ENCODE results near the gene AVEN. TPM values are rescaled to one million over a fixed set of nuclear protein-coding genes. Genes with fewer than 3 reads are reported as not detected.

The AVEN gene
- total and polyA plus RNA-seq, 2 donors (not counting 1 experiment from before 2014, with no cell fraction given): 16.0 to 19.2 TPM

DNA sequence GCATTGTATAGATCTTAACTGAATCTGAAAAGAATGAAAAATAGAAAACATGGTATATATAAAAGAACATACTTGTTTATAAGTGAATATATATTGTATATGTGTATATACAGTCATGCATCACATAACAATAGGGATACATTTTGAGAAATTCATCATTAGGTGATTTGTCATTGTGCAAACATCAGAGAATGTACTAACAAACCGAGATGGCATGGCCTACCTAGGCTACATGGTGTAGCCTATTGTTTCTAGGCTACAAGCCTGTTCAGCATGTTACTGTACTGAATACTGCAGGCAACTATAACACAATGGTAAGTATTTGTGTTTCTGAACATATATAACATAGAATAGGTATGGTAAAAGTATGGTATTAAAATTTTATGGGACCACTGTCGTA is 135.3 kb downstream of the AVEN start:
- Histone ChIP-seq H3K4me2 (ENCODE audit: extremely low read depth, insufficient read depth, low read length) (no peak overlapping the region), H3K4me1 (ENCODE audit: control insufficient read depth, extremely low read depth, insufficient read depth, low read length) (no peaks in the 10 kb centered on the region), H3K27ac (ENCODE audit: insufficient read depth, low read length) (no peak overlapping the region), H2AFZ (ENCODE audit: low read length) (no peak overlapping the region), H4K20me1 (ENCODE audit: control insufficient read depth, extremely low read depth, insufficient read depth, low read length) (no peaks in the 10 kb centered on the region), H3K9ac (ENCODE audit: insufficient read depth, low read length) (no peak overlapping the region), H3K9me3 (ENCODE audit: control insufficient read depth, insufficient read depth, low read depth, low read length) (no peaks in the 10 kb centered on the region), H3K79me2 (ENCODE audit: control insufficient read depth, insufficient read depth, low read length) (no peaks in the 10 kb centered on the region), H3K27me3 (ENCODE audit: control insufficient read depth, insufficient read depth, low read length) (no peaks in the 10 kb centered on the region), H3K4me3 (replicated peaks in 1 of 4; ENCODE audit: control extremely low read depth in 1 of 4, insufficient read depth in 1 of 4, low read depth in 3 of 4, low read length in 4 of 4) (no peak overlapping the region), H3K36me3 (ENCODE audit: control insufficient read depth, insufficient read depth, low read length) (no peaks in the 10 kb centered on the region)
- DNase-seq (ENCODE audit: low read depth in 2 of 2): no peak
- TF ChIP-seq, protein P1, sequence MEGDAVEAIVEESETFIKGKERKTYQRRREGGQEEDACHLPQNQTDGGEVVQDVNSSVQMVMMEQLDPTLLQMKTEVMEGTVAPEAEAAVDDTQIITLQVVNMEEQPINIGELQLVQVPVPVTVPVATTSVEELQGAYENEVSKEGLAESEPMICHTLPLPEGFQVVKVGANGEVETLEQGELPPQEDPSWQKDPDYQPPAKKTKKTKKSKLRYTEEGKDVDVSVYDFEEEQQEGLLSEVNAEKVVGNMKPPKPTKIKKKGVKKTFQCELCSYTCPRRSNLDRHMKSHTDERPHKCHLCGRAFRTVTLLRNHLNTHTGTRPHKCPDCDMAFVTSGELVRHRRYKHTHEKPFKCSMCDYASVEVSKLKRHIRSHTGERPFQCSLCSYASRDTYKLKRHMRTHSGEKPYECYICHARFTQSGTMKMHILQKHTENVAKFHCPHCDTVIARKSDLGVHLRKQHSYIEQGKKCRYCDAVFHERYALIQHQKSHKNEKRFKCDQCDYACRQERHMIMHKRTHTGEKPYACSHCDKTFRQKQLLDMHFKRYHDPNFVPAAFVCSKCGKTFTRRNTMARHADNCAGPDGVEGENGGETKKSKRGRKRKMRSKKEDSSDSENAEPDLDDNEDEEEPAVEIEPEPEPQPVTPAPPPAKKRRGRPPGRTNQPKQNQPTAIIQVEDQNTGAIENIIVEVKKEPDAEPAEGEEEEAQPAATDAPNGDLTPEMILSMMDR (conservative IDR thresholded peaks at IDR 0.05 in 1 of 2, IDR thresholded peaks at IDR 0.05 in 1 of 2; ENCODE audit: low read depth in 1 of 2, low read length in 2 of 2): no peak
- no peak for TF ChIP-seq EZH2 (IDR thresholded peaks at IDR 0.05; ENCODE audit: low read length, missing control alignments)

DNA sequence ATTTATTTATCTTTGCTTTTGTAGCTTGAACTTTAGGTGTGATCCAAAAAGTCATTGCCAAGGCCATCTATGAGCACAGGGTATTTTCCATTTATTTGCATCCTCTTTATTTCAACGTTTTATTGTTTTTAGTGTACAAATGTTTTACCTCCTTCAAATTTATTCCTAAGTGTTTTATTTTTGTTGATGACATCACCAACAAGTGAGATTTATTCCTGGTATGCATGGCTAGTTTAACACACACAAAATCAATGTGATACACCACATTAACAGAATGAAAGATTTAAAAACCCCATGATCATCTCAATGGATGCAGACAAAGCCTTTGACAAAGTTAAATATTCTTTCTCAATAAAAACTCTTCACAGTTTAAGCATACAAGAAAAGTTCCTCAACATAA is 137.0 kb downstream of the AVEN start:
- TF ChIP-seq, protein P1 (conservative IDR thresholded peaks at IDR 0.05 in 1 of 2, IDR thresholded peaks at IDR 0.05 in 1 of 2; ENCODE audit: low read depth in 1 of 2, low read length in 2 of 2): no peak
- TF ChIP-seq EZH2 (IDR thresholded peaks at IDR 0.05; ENCODE audit: low read length, missing control alignments): no peak
- no peaks in the 10 kb centered on the region for H3K9me3 ChIP-seq (ENCODE audit: control insufficient read depth, insufficient read depth, low read depth, low read length)
- no peaks in the 10 kb centered on the region for H4K20me1 ChIP-seq (ENCODE audit: control insufficient read depth, extremely low read depth, insufficient read depth, low read length)
- no peak overlapping the region for H3K9ac ChIP-seq (ENCODE audit: insufficient read depth, low read length)
- H3K27ac ChIP-seq (ENCODE audit: insufficient read depth, low read length): no peak overlapping the region
- H2AFZ ChIP-seq (ENCODE audit: low read length): no peak overlapping the region
- no peak overlapping the region for H3K4me2 ChIP-seq (ENCODE audit: extremely low read depth, insufficient read depth, low read length)
- DNase-seq (ENCODE audit: low read depth in 2 of 2): no peak
- H3K27me3 ChIP-seq (ENCODE audit: control insufficient read depth, insufficient read depth, low read length): no peaks in the 10 kb centered on the region
- no peak overlapping the region for H3K4me3 ChIP-seq (replicated peaks in 1 of 4; ENCODE audit: control extremely low read depth in 1 of 4, insufficient read depth in 1 of 4, low read depth in 3 of 4, low read length in 4 of 4)
- H3K36me3 ChIP-seq (ENCODE audit: control insufficient read depth, insufficient read depth, low read length): no peaks in the 10 kb centered on the region
- no peaks in the 10 kb centered on the region for H3K79me2 ChIP-seq (ENCODE audit: control insufficient read depth, insufficient read depth, low read length)
- H3K4me1 ChIP-seq (ENCODE audit: control insufficient read depth, extremely low read depth, insufficient read depth, low read length): no peaks in the 10 kb centered on the region

DNA sequence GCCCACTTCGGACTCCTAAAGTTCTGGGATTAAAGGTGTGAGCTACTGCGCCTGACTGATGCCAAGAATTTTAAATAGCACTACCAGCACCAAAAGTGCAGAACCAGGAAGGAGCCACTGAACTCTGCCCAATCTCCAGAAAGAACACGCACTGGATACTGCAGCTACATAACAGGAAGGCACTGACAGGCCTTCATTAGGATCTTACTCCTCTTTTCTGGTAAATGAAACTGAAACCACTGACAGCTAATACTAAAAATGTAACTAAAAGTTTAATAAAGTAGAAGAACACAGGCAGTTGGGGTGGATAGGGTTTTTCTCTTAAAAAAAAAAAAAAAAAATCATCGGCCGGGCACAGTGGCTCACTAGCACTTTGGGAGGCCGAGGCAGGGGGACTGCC is 144.8 kb downstream of the AVEN start:
- no peak for DNase-seq (ENCODE audit: low read depth in 2 of 2)

More for the DNA sequence above, 144.8 kb downstream of the AVEN start:
- Histone ChIP-seq H3K27ac (ENCODE audit: insufficient read depth, low read length) (no peak overlapping the region), H3K36me3 (ENCODE audit: control insufficient read depth, insufficient read depth, low read length) (no peaks in the 10 kb centered on the region), H3K4me1 (ENCODE audit: control insufficient read depth, extremely low read depth, insufficient read depth, low read length) (no peaks in the 10 kb centered on the region), H3K4me3 (replicated peaks in 1 of 4; ENCODE audit: control extremely low read depth in 1 of 4, insufficient read depth in 1 of 4, low read depth in 3 of 4, low read length in 4 of 4) (no peak overlapping the region), H3K9me3 (ENCODE audit: control insufficient read depth, insufficient read depth, low read depth, low read length) (no peaks in the 10 kb centered on the region), H4K20me1 (ENCODE audit: control insufficient read depth, extremely low read depth, insufficient read depth, low read length) (no peaks in the 10 kb centered on the region), H3K4me2 (ENCODE audit: extremely low read depth, insufficient read depth, low read length) (no peak overlapping the region), H3K79me2 (ENCODE audit: control insufficient read depth, insufficient read depth, low read length) (no peaks in the 10 kb centered on the region), H3K27me3 (ENCODE audit: control insufficient read depth, insufficient read depth, low read length) (no peaks in the 10 kb centered on the region), H3K9ac (ENCODE audit: insufficient read depth, low read length) (no peak overlapping the region), H2AFZ (ENCODE audit: low read length) (no peak overlapping the region)
- TF ChIP-seq EZH2 (IDR thresholded peaks at IDR 0.05; ENCODE audit: low read length, missing control alignments): no peak
- TF ChIP-seq, protein P1 (conservative IDR thresholded peaks at IDR 0.05 in 1 of 2, IDR thresholded peaks at IDR 0.05 in 1 of 2; ENCODE audit: low read depth in 1 of 2, low read length in 2 of 2): no peak
